ENCODE data around the gene SDK1.

SDK1 gene

DNA sequence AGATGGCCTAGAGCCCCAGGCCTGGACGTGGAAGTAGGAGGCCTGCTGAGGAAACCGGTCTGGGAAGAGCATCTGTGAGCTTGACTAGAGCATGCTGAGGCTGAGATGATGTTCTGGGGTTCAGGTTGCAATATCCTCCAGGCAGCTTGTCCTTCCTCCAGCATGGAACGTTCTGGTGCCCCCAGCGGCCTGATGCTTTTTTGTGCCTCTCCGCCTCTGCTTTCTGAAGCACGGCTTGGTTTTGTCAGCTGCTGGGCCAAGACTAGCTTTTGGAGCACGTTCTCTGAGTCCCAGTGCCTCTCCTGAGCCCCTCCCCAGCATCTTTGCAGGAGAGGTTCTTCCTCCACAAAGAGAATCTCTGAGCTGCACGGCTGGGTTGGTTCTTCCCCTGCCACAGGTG is 699.1 kb downstream of the SDK1 start:
- in situ Hi-C loops (cut with MboI; ENCODE audit: low pct_unique_long_range_greater_than_20kb, low sequenced_read_pairs, unreplicated experiment): no loop called here

DNA sequence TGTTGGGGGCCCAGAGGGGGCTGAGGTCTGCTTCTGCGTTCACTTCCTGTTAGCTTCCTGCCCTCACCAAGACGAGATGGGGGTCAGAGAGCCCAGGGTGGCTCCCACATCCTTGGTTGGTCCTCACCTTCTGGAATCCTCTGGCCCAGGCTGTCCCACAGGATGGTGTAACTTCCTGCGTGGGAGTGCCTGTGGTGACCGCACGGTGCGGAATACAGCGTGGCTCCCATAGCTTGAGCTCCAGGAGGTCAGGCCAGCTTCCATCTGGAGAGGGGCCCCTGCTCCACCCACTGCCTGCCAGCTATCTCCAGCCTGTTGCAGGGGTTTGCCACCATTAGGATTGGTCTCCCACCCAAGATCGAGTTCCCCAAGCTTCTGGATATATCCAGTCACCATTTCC is 699.9 kb downstream of the SDK1 start:
- no peak for DNase-seq (ENCODE audit: low spot score)
- in situ Hi-C loops (cut with MboI; ENCODE audit: low pct_unique_long_range_greater_than_20kb, low sequenced_read_pairs, unreplicated experiment): no loop called here
- TF ChIP-seq, protein P1, sequence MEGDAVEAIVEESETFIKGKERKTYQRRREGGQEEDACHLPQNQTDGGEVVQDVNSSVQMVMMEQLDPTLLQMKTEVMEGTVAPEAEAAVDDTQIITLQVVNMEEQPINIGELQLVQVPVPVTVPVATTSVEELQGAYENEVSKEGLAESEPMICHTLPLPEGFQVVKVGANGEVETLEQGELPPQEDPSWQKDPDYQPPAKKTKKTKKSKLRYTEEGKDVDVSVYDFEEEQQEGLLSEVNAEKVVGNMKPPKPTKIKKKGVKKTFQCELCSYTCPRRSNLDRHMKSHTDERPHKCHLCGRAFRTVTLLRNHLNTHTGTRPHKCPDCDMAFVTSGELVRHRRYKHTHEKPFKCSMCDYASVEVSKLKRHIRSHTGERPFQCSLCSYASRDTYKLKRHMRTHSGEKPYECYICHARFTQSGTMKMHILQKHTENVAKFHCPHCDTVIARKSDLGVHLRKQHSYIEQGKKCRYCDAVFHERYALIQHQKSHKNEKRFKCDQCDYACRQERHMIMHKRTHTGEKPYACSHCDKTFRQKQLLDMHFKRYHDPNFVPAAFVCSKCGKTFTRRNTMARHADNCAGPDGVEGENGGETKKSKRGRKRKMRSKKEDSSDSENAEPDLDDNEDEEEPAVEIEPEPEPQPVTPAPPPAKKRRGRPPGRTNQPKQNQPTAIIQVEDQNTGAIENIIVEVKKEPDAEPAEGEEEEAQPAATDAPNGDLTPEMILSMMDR (IDR thresholded peaks at IDR 0.05; ENCODE audit: extremely low read depth, insufficient read depth, missing control alignments): no peak

More for the DNA sequence above, 699.1 kb downstream of the SDK1 start:
- TF ChIP-seq, protein P1 (IDR thresholded peaks at IDR 0.05; ENCODE audit: extremely low read depth, insufficient read depth, missing control alignments): no peak
- DNase-seq (ENCODE audit: low spot score): no peak

DNA sequence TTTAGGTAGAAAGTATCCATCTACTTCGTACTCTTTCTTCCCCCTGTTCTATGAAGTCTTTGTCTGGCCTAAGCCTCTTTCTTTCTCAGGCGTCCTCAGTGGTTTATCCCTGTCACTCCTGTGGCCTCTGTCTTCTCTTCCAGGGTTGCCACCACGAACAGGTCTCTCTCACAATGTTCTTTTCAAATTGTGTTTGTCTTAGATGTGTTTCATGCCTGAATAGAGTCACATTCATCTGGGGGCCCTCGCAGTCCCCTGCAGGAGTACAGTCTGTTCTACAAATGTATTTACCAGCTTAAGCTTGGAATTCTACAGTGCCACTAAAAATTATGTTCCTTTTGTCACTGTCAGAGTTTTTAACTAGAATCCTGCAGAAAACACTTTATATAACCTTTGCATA is 700.7 kb downstream of the SDK1 start:
- DNase-seq (ENCODE audit: low spot score): no peak
- in situ Hi-C loops (cut with MboI; ENCODE audit: low pct_unique_long_range_greater_than_20kb, low sequenced_read_pairs, unreplicated experiment): no loop called here
- TF ChIP-seq, protein P1 (IDR thresholded peaks at IDR 0.05; ENCODE audit: extremely low read depth, insufficient read depth, missing control alignments): no peak

DNA sequence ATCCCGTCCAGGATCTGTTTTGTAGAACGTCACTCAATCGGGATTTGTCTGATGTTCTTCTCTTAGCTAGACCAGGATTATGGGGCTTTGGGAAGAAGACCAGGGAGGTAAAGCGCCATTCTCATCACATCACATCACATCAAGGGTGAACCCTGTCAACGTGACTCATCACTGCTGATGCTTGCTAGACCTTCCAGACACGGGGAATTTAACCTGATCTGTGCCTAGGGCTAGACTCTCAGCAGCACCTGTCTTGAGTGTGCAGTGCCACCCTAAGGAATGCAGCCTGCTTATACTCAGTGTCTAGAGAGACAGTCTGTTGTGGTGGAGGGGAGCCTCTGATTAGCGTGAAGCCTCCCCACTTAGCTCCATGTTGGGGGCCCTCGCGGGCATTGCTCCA is 702.5 kb downstream of the SDK1 start:
- TF ChIP-seq, protein P1 (IDR thresholded peaks at IDR 0.05; ENCODE audit: extremely low read depth, insufficient read depth, missing control alignments): no peak
- DNase-seq (ENCODE audit: low spot score): no peak
- in situ Hi-C loops (cut with MboI; ENCODE audit: low pct_unique_long_range_greater_than_20kb, low sequenced_read_pairs, unreplicated experiment): no loop called here

DNA sequence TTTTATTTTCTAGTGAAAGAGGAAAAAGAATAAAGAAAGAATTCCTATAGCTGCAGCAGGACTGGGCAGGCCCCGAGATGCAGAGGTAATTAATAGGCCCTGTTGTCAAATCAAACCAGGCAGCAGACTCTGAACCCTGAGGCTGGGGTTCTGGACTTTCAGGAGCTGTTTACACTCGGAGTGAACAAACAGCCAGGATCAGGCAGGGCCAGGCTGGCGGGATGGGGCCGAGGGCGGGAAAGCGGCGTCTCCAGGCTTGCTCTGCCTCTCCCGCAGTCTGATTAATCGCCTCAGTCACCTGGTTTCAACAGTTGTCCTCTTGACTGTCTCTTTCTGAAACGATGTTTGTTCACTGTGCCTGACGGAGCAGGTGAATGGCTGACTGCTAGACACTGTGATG is 705.6 kb downstream of the SDK1 start:
- in situ Hi-C loops (cut with MboI; ENCODE audit: low pct_unique_long_range_greater_than_20kb, low sequenced_read_pairs, unreplicated experiment): no loop called here
- TF ChIP-seq, protein P1 (IDR thresholded peaks at IDR 0.05; ENCODE audit: extremely low read depth, insufficient read depth, missing control alignments): no peak
- DNase-seq (ENCODE audit: low spot score): no peak

DNA sequence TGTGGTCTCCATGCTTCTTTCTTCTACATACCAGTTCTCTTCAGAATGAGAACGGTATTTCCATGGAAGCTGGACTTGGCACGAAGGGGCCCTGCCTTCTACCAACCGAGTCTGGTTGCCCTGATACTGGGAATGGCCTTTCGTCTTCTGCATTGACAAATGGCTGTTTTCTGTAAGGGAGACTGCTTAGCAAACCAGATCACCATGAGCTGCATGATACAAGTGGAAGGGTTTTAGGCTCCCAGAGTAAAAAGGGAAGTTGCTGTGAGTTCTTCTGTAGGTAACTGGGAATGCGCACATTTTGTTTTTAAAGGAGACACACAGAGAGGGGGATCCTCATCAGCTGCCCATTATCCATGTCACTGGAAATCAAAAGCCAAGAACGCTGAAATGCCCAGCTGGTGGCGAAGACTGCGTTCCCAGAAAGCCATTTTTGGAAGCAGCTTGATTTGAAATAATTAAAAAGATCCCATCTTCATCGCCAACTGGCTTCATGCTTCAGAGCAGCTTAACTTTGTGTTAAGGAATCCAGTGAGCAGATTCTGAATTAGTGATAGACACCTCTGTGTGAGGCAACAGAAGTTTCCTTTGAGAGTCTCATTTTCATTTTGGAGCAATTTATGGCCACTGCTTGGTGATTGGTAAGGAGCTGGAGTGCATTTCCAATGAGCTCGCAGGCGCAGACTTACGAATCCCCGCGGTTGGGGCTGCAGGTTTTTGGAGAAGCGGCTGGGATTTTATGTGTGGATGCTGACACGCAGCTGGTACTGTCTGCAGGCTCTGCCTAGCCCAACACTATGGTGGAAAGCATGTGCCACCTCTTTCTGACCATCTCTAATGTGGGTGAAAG is 708.4 kb downstream of the SDK1 start:
- in situ Hi-C loops (cut with MboI; ENCODE audit: low pct_unique_long_range_greater_than_20kb, low sequenced_read_pairs, unreplicated experiment): no loop called here
- TF ChIP-seq, protein P1 (IDR thresholded peaks at IDR 0.05; ENCODE audit: extremely low read depth, insufficient read depth, missing control alignments): no peak
- no peak for DNase-seq (ENCODE audit: low spot score)
